HG03103 (cell line): ENCODE data around the gene CPT1A.

Experiments used
- ATAC-seq: cut with Tn5 transposase; IDR thresholded peaks from one replicate; pipeline ENCODE4 v1.9.1; 2021; ENCODE audit warnings: low read depth; ENCODE audit not compliant: unreplicated experiment

The CPT1A gene

GRCh38 chr11:68722143-68722542 lies 119.6 kb downstream of the CPT1A start:
- ATAC-seq = no peak

- no peak for ATAC-seq
These were observed 120.6 kb downstream of the CPT1A start for GRCh38 chr11:68721075-68721474.

GRCh38 chr11:68715456-68716122 lies 126.1 kb downstream of the CPT1A start:
- no peak for ATAC-seq

GRCh38 chr11:68714060-68714856 lies 127.5 kb downstream of the CPT1A start:
- no peak for ATAC-seq

- ATAC-seq = no peak
These were observed 130.6 kb downstream of the CPT1A start for GRCh38 chr11:68711114-68711513.

GRCh38 chr11:68710409-68710808 lies 131.3 kb downstream of the CPT1A start:
- ATAC-seq = no peak

- ATAC-seq = no peak
These were observed 132.7 kb downstream of the CPT1A start for GRCh38 chr11:68709062-68709461.

- no peak for ATAC-seq
These were observed 134.2 kb downstream of the CPT1A start for GRCh38 chr11:68707527-68707926.

GRCh38 chr11:68704887-68705286 lies 136.8 kb downstream of the CPT1A start:
- ATAC-seq = no peak
